Stomach (tissue), 4 donors: ENCODE results near the gene CSGALNACT2.

Source experiments
- CTCF ChIP-seq, 7 experiments: fragments of 450-650 bp in 4 of 7; fragments of 200-600 bp in 3 of 7; sonication (generic) in 3 of 7; IDR thresholded peaks; one replicate each; pipeline ENCODE4 v1.5.1; 2016 to 2019; ENCODE audit warnings: antibody characterized with exemption in 7 of 7, control low read depth in 2 of 7, mild to moderate bottlenecking in 1 of 7
- EP300 ChIP-seq: sonication (generic); formaldehyde crosslinking; IDR thresholded peaks from one replicate; pipeline ENCODE4 v1.6.1; 2017; ENCODE audit warnings: antibody characterized with exemption
- POLR2A ChIP-seq, 4 donors: fragments of 450-650 bp; IDR thresholded peaks; one replicate each; pipeline ENCODE4 v1.6.1; 2016; ENCODE audit warnings: antibody characterized with exemption in 4 of 4, control low read depth in 2 of 4, mild to moderate bottlenecking in 1 of 4, moderate library complexity in 1 of 4
- POLR2AphosphoS5 ChIP-seq, 3 donors: sonication (generic); formaldehyde crosslinking; IDR thresholded peaks; one replicate each; pipeline ENCODE4 v1.6.1; 2016; ENCODE audit warnings: antibody characterized with exemption in 3 of 3

GRCh38 chr10:43204042-43204942, 66.0 kb downstream of the CSGALNACT2 start:
- TF ChIP-seq CTCF (IDR thresholded peaks at IDR 0.05) (no peak), POLR2AphosphoS5 (IDR thresholded peaks at IDR 0.05) (no peak), EP300 (no peak), POLR2A (IDR thresholded peaks at IDR 0.05) (no peak)
